ENCODE results near the gene AHSP. TPM values are rescaled to one million over a fixed set of nuclear protein-coding genes. Genes with fewer than 3 reads are reported as not detected.
"Not testable (repeated sequence)": the region's sequence is repeated elsewhere in the genome, so short reads cannot be mapped to it uniquely, and the experiment has no call there.

The AHSP gene
- total and polyA plus RNA-seq, 4 donors, result 0.30 to 47.8 TPM; not detected in 2

DNA sequence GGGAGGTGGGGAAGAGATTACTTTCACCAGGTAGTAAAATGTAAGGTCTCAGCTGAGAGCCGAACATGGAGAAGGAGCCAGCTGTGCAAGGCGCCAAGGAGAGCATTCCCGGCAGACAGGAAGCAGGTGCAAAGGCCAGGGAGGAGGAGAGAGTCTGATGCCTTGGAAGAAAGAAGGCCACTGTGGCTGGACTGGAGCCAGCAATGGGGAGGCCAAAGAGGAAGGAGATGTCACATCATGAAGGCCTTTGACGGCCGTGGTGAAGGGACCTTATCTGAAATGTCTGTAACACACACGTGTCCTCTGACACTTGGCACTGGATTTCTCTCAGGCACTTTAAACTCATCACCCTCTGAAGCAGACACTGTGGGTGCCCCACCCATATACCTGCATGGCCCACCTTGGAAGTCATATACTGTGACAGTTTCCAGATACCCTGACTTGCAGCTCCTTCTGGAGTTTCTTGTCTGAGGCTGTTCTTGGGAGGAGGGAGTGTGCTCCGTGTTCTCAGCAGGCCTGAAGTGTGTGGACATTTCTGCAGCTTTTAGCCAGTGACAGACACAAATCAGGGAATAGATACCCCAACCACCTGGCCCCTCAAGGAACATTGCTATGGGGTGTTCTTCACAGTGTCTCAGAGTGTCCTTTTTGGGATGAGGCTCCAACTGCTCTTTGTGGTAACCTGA, 46.7 kb upstream of the AHSP start:
- H3K36me3 ChIP-seq (ENCODE audit: control insufficient read depth in 4 of 4, insufficient read depth in 4 of 4, low read length in 4 of 4), result peaks cover 0 to 8% (median 5%) of the 10 kb centered on the region in 4 donors
- no peak for ATAC-seq (ENCODE audit: insufficient read depth, low FRiP score)
- H3K9me3 ChIP-seq (ENCODE audit: control insufficient read depth in 4 of 4, insufficient read depth in 3 of 4, low read length in 3 of 4), result no peaks in the 10 kb centered on the region
- no peak for TF ChIP-seq CTCF (IDR thresholded peaks at IDR 0.05; ENCODE audit: control extremely low read depth, extremely low read depth)
- 22 to 29% methylated on average over 7 of the region's 7 CpGs for WGBS, 2 donors
- peak overlapping the region in 1 of 2 donors; percentile 41 for H3K27ac ChIP-seq (ENCODE audit: low read depth in 1 of 2, low read length in 1 of 2)
- no peaks in the 10 kb centered on the region for H3K27me3 ChIP-seq (ENCODE audit: control insufficient read depth in 3 of 3, insufficient read depth in 3 of 3, low read length in 2 of 3)
- no peak overlapping the region for H3K4me3 ChIP-seq
- no peak overlapping the region for H3K9ac ChIP-seq (ENCODE audit: insufficient read depth in 1 of 2, low read length in 2 of 2)
- H3K4me1 ChIP-seq (ENCODE audit: control insufficient read depth in 5 of 5, insufficient read depth in 5 of 5, low read length in 5 of 5), result peaks cover 0 to 11% (median 3%) of the 10 kb centered on the region in 5 donors
- peak; percentile 35 to 57 (median 50) for DNase-seq

DNA sequence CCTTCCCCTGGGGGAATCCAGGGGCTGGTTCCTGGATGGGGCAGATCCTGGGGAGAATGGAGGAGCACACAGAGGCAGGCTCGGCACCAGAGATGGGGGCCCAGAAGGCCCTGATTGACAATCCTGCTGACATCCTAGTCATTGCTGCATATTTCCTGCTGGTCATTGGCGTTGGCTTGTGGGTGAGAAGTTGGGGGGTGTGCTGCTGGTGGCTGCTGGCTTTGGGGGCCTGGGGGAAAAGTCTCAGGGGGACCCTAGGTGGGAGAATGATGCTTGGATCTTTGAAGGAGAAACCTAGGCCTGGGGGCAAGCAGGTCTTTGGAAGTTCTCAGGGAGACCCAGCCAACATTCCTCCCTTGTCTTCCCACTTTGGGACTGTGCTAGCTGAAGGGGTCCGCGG, 44.6 kb upstream of the AHSP start, which contains the start of gene SLC5A2:
SLC5A2 (plus strand) TSS at position 43 of the 400 bp plus-strand sequence; CDS start at position 57, 14 bp downstream.
- Histone ChIP-seq H3K9ac (ENCODE audit: insufficient read depth in 1 of 2, low read length in 2 of 2) (no peak within 1 kb of the TSS), H3K9me3 (ENCODE audit: control insufficient read depth in 4 of 4, insufficient read depth in 3 of 4, low read length in 3 of 4) (no peaks in the 10 kb centered on the region), H3K4me3 (no peak within 1 kb of the TSS), H3K27me3 (ENCODE audit: control insufficient read depth in 3 of 3, insufficient read depth in 3 of 3, low read length in 2 of 3) (no peaks in the 10 kb centered on the region), H3K36me3 (ENCODE audit: control insufficient read depth in 4 of 4, insufficient read depth in 4 of 4, low read length in 4 of 4) (peaks cover 0 to 2% (median 0%) of the 10 kb centered on the region in 4 donors), H3K4me1 (ENCODE audit: control insufficient read depth in 5 of 5, insufficient read depth in 5 of 5, low read length in 5 of 5) (peaks cover 0 to 16% (median 5%) of the 10 kb centered on the region in 5 donors), H3K27ac (ENCODE audit: low read depth in 1 of 2, low read length in 1 of 2) (no peak within 1 kb of the TSS)
- DNase-seq (no peak), ATAC-seq (ENCODE audit: insufficient read depth, low FRiP score) (no peak)
- WGBS, 2 donors, result 76 to 94% methylated on average over 4 of the region's 4 CpGs
- no peak for TF ChIP-seq CTCF (IDR thresholded peaks at IDR 0.05; ENCODE audit: control extremely low read depth, extremely low read depth)

- H3K27ac ChIP-seq (ENCODE audit: low read depth in 1 of 2, low read length in 1 of 2); H3K36me3 ChIP-seq (ENCODE audit: control insufficient read depth in 4 of 4, insufficient read depth in 4 of 4, low read length in 4 of 4); DNase-seq; H3K4me3 ChIP-seq; ATAC-seq (ENCODE audit: insufficient read depth, low FRiP score); H3K9ac ChIP-seq (ENCODE audit: insufficient read depth in 1 of 2, low read length in 2 of 2); H3K27me3 ChIP-seq (ENCODE audit: control insufficient read depth in 3 of 3, insufficient read depth in 3 of 3, low read length in 2 of 3); H3K9me3 ChIP-seq (ENCODE audit: control insufficient read depth in 4 of 4, insufficient read depth in 3 of 4, low read length in 3 of 4): not testable (repeated sequence)
- 91 to 98% methylated on average over 4 of the region's 4 CpGs for WGBS, 2 donors
- peaks cover 0 to 23% (median 11%) of the 10 kb centered on the region in 5 donors for H3K4me1 ChIP-seq (ENCODE audit: control insufficient read depth in 5 of 5, insufficient read depth in 5 of 5, low read length in 5 of 5)
These were observed 43.7 kb upstream of the AHSP start for GRCh38 chr16:31484048-31484447.

- WGBS, 2 donors, result 47 to 59% methylated on average over 14 of the region's 14 CpGs
- DNase-seq (peak; percentile 46 to 72 (median 70)), ATAC-seq (ENCODE audit: insufficient read depth, low FRiP score) (peak; percentile 74)
- H3K27ac ChIP-seq (ENCODE audit: low read depth in 1 of 2, low read length in 1 of 2), result peak overlapping the region in 1 of 2 donors; percentile 44
- H3K9ac ChIP-seq (ENCODE audit: insufficient read depth in 1 of 2, low read length in 2 of 2), result no peak overlapping the region
- no peak overlapping the region for H3K4me3 ChIP-seq
- TF ChIP-seq CTCF (IDR thresholded peaks at IDR 0.05; ENCODE audit: control extremely low read depth, extremely low read depth), result no peak
- no peaks in the 10 kb centered on the region for H3K27me3 ChIP-seq (ENCODE audit: control insufficient read depth in 3 of 3, insufficient read depth in 3 of 3, low read length in 2 of 3)
- no peaks in the 10 kb centered on the region for H3K9me3 ChIP-seq (ENCODE audit: control insufficient read depth in 4 of 4, insufficient read depth in 3 of 4, low read length in 3 of 4)
- H3K4me1 ChIP-seq (ENCODE audit: control insufficient read depth in 5 of 5, insufficient read depth in 5 of 5, low read length in 5 of 5), result peaks cover 0 to 23% (median 11%) of the 10 kb centered on the region in 5 donors
- peaks cover 0 to 1% (median 0%) of the 10 kb centered on the region in 4 donors for H3K36me3 ChIP-seq (ENCODE audit: control insufficient read depth in 4 of 4, insufficient read depth in 4 of 4, low read length in 4 of 4)
These were observed 43.1 kb upstream of the AHSP start for GRCh38 chr16:31484491-31485171.

All from lung (tissue), 12 donors.